Right ventricle myocardium inferior (tissue), 1 donor: ENCODE measurements around the gene PDK1. TPM values are rescaled to one million over a fixed set of nuclear protein-coding genes. Genes with fewer than 3 reads are reported as not detected.
A peak's percentile ranks its signal among the peaks of the same experiment; 100 is the strongest.
"Not testable (repeated sequence)": the region's sequence is repeated elsewhere in the genome, so short reads cannot be mapped to it uniquely, and the experiment has no call there.

ENCODE experiments used
- ATAC-seq: fragments of 200-7000 bp; cut with Tn5 transposase; one replicate; pipeline ENCODE4 v1.9.1; 2020; ENCODE audit warnings: mild to moderate bottlenecking, moderate library complexity
- DNase-seq: peaks from one replicate; pipeline ENCODE4 v3.0.0; 2021; ENCODE audit errors: missing footprints
- intact Hi-C: fragments of 100-400 bp; cut with DNase I; formaldehyde crosslinking; loops from one replicate; pipeline ENCODE4 v1.11.0; 2022
- total RNA-seq: library from RNA; stranded (reverse); fragmentation: NEBNext Ultra II Directional; extraction: Animal tissue kit (Norgen Biotek cat#: 25700); gene quantifications from one replicate; pipeline ENCODE4 v1.2.1, GENCODE V29; 2021
- donor health status: DM: no; HTN: yes; CAD: no; lungs with severe emphysema.

Gene PDK1
- total RNA-seq, 1 donor from 2014 or later = 47.7 TPM

GRCh38 chr2:172549802-172550201 is 6.1 kb upstream of the PDK1 start:
- DNase-seq, intact Hi-C loops, ATAC-seq: not testable (repeated sequence)

GRCh38 chr2:172550419-172550818 is 5.5 kb upstream of the PDK1 start:
- no peak for ATAC-seq
- intact Hi-C loops = no loop called here
- no peak for DNase-seq

DNA sequence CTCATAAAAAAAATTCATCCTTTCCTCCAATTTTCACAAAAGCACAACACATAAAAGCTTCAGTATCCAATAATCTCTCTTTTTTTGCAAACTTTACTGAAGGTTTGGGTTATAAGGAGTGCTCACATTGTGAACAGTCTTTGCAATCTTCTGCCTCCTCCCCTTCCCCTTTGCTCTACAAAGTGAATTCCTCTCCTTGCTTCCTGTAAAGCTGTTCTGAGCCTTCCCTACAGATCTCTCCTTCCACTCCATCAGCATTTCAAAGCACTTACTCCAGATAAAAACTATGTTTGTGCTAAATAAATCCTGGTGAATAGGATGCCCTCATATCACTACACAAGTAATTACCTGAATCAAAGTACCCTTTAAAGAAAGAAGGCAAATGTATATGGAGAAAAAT is 4.6 kb upstream of the PDK1 start:
- intact Hi-C loops = no loop called here
- ATAC-seq (no peak), DNase-seq (no peak)

GRCh38 chr2:172552547-172553291 is 3.2 kb upstream of the PDK1 start:
- DNase-seq (no peak), ATAC-seq (no peak)
- intact Hi-C loops = no loop called here

GRCh38 chr2:172554352-172555271 is 1.3 kb upstream of the PDK1 start:
- ATAC-seq (no peak), DNase-seq (no peak)
- intact Hi-C loops = loop anchor here (5.0 kb wide), 1 partner anchor 1122 kb away; the partner anchor contains the start of genes DCAF17 and METTL8

DNA sequence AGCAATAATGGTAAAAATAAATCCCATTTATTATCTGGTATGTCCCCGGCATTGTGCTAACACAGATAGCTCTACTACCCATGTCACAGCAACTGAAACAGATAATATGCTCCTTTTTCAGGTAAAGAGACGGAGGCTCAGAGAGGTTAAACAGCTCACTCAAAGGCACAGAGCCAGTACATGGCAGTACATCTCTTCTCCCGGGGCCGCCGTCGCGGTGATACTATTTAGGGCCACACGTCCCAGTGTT is 693 bp upstream of the PDK1 start:
- DNase-seq = no peak
- intact Hi-C loops = loop anchor here (5.0 kb wide), 1 partner anchor 1123 kb away; the partner anchor contains the start of genes DCAF17 and METTL8
- ATAC-seq = no peak

DNA sequence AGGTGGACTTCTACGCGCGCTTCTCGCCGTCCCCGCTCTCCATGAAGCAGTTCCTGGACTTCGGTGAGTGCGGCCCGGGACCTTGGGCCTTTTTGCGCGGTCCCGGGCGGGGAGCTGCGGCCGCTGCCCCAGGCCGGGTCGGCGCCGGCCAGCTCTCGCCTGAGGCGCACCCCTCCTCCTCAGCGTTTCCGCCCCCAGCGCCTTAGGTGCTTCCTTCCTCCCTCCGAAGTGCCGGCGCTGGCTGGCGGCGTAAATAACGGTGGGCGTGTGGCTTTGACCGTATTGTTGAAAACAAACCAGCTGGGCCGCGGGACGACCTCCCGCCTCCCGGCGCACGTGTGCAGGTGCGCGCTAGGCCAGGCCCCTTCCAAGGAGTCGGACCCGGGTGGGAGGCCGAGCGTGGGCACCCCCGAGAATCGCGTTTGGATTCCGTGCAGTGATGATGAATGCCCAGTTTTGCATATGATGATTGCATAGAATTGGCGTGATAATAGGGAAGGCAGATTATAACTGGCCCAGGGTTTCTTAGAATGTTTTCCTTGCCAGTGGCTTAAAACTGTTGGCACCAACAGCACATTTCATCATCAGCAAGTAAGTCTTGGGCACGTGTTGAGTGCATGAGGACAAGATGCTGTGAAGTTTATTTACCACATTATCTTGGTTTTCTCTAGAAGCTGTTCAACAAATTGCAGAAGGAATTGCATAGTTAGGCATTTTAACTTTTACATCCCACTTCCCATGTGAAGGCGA is 569 bp downstream of the PDK1 start:
- peak; percentile 42 for ATAC-seq

DNA sequence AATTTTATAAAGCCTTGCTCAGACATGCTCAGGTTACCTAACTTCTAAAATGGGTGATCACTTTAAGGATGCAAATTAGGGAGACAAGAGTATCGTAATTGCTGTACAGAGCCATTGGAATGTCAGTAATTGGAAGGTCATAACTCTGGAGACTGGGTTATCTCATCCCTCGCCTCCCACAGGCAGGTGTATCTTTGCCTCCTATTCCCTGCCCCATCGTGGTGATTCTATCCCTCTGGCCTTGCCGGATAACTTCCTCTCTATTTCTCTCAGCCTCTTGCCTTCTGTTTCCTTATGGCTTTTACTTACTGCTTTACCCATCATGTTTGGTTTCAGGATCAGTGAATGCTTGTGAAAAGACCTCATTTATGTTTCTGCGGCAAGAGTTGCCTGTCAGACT is 2.5 kb downstream of the PDK1 start:
- ATAC-seq (no peak), DNase-seq (no peak)
- intact Hi-C loops = loop anchor here (5.0 kb wide), 1 partner anchor 1126 kb away; the partner anchor contains the start of genes DCAF17 and METTL8

More for the DNA sequence above, 569 bp downstream of the PDK1 start:
- intact Hi-C loops = loop anchor here (5.0 kb wide), 1 partner anchor 1124 kb away; the partner anchor contains the start of genes DCAF17 and METTL8
- peak; percentile 81 for DNase-seq

DNA sequence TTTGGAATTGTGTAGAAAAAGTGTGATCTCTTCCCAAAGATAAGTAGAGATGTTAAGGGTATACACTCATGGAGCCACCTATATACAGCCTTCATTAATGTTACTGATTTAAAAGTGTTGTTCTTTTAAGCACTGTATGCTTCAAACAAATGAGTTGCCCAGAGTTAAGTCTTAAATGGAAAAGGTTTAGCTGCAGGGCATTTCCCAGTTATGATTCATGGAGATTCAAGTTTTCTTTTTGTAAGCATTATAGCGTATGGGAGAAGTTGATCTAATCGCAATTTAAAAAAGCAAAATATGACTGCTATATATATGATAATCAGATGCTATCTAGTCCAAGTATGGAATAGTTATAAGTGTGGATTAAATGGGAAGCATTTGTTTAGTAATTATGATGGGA is 4.8 kb downstream of the PDK1 start:
- ATAC-seq = no peak
- intact Hi-C loops = no loop called here
- no peak for DNase-seq

DNA sequence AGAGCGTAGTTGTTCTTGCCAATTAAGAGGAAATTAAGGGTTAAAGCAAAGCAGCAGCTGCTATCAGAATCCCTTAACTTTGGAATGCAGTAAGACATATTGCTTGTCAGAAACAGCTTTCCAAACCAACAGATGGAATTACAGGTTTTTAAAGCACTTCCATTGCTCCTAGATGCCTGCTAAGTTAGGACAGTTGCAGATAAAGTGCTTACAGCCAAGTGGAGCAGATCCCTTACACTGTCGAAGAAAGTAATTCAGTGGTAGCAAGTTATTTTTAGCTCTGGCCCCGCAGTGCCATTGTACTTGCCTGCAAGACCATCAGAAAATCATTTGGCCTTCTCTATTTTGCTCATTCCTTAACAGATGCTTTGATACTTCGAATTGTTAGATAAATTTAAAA is 5.4 kb downstream of the PDK1 start:
- intact Hi-C loops = no loop called here
- DNase-seq (no peak), ATAC-seq (no peak)

- DNase-seq (no peak), ATAC-seq (no peak)
- intact Hi-C loops = no loop called here
Measured at GRCh38 chr2:172562298-172562697, 6.4 kb downstream of the PDK1 start.

DNA sequence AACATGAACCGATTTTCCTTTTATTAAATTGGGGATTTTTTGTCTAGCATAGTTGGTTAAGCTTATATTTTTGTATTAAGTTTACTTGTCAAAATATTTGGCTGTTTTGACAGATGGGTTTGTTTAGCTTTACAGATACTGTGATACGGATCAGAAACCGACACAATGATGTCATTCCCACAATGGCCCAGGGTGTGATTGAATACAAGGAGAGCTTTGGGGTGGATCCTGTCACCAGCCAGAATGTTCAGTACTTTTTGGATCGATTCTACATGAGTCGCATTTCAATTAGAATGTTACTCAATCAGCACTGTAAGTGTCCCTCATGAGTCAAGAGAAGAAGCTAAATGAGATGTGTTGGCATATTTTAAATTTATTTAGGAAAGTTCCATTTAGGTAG is 8.5 kb downstream of the PDK1 start:
- intact Hi-C loops = no loop called here
- no peak for DNase-seq
- no peak for ATAC-seq

DNA sequence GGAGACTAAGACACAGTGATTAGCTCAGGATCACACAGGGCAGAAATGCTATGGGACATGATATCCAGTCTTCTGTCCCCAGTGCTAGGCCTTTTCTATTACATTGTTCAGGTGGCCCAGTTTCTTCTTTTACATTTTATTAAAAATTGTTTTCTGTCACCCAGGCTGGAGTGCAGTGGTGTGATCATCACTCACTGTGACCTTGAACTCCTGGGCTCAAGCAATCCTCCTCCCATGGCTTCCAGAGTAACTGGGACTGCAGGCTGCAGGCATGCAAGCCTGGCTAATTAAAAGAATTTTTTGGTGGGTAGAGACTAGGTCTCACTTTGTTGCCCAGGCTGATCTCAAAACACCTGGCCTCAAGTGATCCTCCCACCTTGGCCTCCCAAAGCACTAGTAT is 15.4 kb downstream of the PDK1 start:
- ATAC-seq (no peak), DNase-seq (no peak)
- intact Hi-C loops = no loop called here

- DNase-seq (no peak), ATAC-seq (no peak)
- intact Hi-C loops = no loop called here
Measured at GRCh38 chr2:172572981-172573380, 17.1 kb downstream of the PDK1 start.

DNA sequence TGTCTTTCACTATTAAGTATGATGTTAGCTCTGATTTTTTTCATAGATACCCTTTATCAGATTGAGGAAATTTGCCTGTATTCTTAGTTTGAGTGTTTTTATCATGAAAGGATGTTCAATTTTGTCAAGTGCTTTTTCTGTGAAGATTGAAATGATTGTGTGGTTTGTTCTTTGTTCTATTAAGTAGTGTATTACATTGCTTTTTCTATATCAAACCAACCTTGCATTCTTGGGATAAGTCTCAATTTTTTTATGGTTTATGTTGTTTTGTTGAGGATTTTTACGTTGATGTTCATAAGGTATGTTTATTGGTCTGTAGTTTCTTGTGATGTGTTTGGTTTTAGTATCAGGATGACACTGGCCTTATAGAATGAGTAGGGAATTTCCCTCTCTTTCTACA is 19.1 kb downstream of the PDK1 start:
- no peak for DNase-seq
- ATAC-seq = no peak
- intact Hi-C loops = no loop called here

DNA sequence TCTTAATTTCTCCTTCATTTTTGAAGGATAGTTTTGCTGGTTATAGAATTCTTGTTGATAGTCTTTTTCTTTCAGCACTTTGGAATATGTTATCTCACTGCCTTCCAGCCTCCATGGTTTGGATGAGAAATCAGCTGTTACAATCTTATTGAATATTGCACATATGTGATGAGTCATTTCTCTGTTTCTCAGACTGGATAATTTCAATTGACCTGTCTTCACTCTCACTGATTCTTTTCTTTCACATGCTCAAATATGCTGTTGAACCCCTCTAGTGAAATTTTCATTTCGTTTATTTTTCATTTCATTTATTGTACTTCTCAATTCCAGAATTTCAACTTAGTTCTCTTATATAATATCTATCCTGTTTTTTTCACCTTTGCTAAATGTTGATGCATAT is 22.2 kb downstream of the PDK1 start:
- ATAC-seq = no peak
- intact Hi-C loops = no loop called here
- no peak for DNase-seq

DNA sequence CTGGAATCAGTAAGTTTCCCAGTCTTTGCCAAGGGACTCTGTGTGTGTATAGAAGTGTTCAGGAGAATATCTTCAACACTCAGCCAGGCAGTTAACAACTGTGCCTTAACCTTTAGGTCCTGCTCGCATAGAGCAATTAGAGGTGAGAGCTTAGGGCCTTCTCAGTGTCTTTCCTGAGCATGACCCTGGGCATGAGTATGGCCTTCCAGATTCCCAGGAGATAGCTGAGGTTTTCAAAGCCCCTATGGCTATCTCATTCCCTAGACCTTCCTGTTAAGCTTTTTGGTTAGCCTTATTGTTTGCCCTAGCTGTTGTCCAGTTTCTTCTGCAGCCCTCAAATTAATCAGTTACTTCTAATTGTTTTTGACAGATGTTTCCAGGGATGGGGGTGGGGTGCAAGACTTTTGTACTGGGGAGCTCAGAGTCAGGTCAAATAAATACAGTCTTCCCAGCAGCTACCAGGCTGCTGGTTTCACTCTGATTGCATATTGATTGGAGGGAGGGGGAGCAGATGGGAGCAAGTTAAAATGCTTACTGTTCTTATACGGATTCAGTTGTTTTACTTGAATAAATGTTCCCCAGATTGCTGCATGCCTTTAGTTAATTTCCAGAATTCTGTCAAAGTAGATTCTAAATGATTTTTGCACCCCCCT is 23.1 kb downstream of the PDK1 start:
- no peak for ATAC-seq
- intact Hi-C loops = no loop called here
- no peak for DNase-seq

DNA sequence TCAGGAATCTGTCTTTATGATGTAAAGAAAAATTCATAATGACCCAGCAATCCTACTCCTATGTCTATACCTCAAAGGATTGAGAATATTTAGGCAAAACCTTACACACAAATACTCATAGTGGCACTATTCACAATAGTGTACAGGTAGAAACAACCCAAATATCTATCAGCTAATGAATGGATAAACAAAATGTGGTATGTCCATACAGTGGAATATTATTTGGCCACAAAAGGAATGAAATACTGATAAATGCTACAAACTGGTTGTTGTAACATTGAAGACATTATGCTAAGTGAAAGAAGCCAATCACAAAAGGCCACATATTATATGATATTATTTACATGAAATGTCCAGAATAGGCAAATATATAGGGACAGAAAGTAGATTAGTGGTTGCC is 24.7 kb downstream of the PDK1 start:
- DNase-seq (no peak), ATAC-seq (no peak)
- intact Hi-C loops = no loop called here

GRCh38 chr2:172582656-172583055 is 26.8 kb downstream of the PDK1 start:
- no peak for ATAC-seq
- intact Hi-C loops = no loop called here
- no peak for DNase-seq
